Sigmoid colon (tissue), 7 donors: ENCODE results near the gene ASTL. TPM values are rescaled to one million over a fixed set of nuclear protein-coding genes. Genes with fewer than 3 reads are reported as not detected.

Source experiments
- DNase-seq: peaks from one replicate; pipeline ENCODE4 v3.0.0-alpha.2; 2019
- H3K27ac ChIP-seq, 4 donors: fragments of 200-600 bp; sonication (generic); one replicate each; pipeline ENCODE4 v1.5.1; 2016 to 2019; ENCODE audit warnings: mild to moderate bottlenecking in 1 of 4
- H3K27me3 ChIP-seq, 3 donors: fragments of 200-600 bp; sonication (generic); one replicate each; pipeline ENCODE4 v1.5.1; 2019; ENCODE audit warnings: mild to moderate bottlenecking in 1 of 3
- H3K36me3 ChIP-seq, 4 donors: fragments of 200-600 bp; sonication (generic); one replicate each; pipeline ENCODE4 v1.5.1; 2016 to 2019
- H3K4me1 ChIP-seq, 4 donors: fragments of 200-600 bp; sonication (generic); one replicate each; pipeline ENCODE4 v1.5.1; 2017 to 2019
- H3K4me3 ChIP-seq, 4 donors: fragments of 200-600 bp; sonication (generic); one replicate each; pipeline ENCODE4 v1.5.1; 2017 to 2019; ENCODE audit warnings: mild to moderate bottlenecking in 2 of 4, moderate library complexity in 1 of 4
- H3K9me3 ChIP-seq, 4 donors: fragments of 200-600 bp in 3 of 4; sonication (generic) in 3 of 4; one replicate each; pipeline versions ENCODE4 v1.5.1 to v1.6.1; 2013 to 2019
- EP300 ChIP-seq, 4 donors: sonication (generic); formaldehyde crosslinking; IDR thresholded peaks; one replicate each; pipeline ENCODE4 v1.6.1; 2017; ENCODE audit warnings: antibody characterized with exemption in 4 of 4
- POLR2A ChIP-seq, 2 donors: fragments of 450-650 bp; IDR thresholded peaks; one replicate each; pipeline ENCODE4 v1.6.1; 2016; ENCODE audit warnings: antibody characterized with exemption in 2 of 2, mild to moderate bottlenecking in 2 of 2, moderate library complexity in 2 of 2
- POLR2AphosphoS5 ChIP-seq, 4 donors: sonication (generic); formaldehyde crosslinking; IDR thresholded peaks; one replicate each; pipeline ENCODE4 v1.6.1; 2017; ENCODE audit warnings: antibody characterized with exemption in 4 of 4
- WGBS, 2 donors: extraction: QIAGEN DNeasy Blood & Tissue Kit; methylation state at CpG; one replicate each; pipeline ENCODE4 v1.1.7; 2013; 5-methylcytosine and 5-hydroxymethylcytosine counted together
- intact Hi-C: fragments of 100-400 bp; cut with DNase I; formaldehyde crosslinking; loops from one replicate; pipeline ENCODE4 v1.15.1; 2023
- polyA plus RNA-seq, 3 donors: library from polyadenylated mRNA; stranded (reverse); fragments of 200-250 nt; gene quantifications; one replicate each; pipeline ENCODE4 v1.2.3, GENCODE V29; 2013
- total RNA-seq, 4 donors: library from RNA; depleted of rRNA; stranded (reverse); fragments of >200 nt; gene quantifications; one replicate each; pipeline ENCODE4 v1.1.0, GENCODE V29; 2016
- TF ChIP-seq, protein P1 (sequence below), 4 experiments: fragments of 450-650 bp in 3 of 4; fragments of 200-600 bp in 1 of 4; IDR thresholded peaks; one replicate each; pipeline ENCODE4 v1.5.1; 2016 to 2019; ENCODE audit warnings: antibody characterized with exemption in 4 of 4, mild to moderate bottlenecking in 3 of 4, moderate library complexity in 2 of 4
- donor health status: healthy with polysubstance abuse.
- donor health status: Bipolar disorder and iron deficiency.
- donor health status: healthy.

The ASTL gene
- total and polyA plus RNA-seq, 7 donors = 0.36 TPM; not detected in 6

DNA sequence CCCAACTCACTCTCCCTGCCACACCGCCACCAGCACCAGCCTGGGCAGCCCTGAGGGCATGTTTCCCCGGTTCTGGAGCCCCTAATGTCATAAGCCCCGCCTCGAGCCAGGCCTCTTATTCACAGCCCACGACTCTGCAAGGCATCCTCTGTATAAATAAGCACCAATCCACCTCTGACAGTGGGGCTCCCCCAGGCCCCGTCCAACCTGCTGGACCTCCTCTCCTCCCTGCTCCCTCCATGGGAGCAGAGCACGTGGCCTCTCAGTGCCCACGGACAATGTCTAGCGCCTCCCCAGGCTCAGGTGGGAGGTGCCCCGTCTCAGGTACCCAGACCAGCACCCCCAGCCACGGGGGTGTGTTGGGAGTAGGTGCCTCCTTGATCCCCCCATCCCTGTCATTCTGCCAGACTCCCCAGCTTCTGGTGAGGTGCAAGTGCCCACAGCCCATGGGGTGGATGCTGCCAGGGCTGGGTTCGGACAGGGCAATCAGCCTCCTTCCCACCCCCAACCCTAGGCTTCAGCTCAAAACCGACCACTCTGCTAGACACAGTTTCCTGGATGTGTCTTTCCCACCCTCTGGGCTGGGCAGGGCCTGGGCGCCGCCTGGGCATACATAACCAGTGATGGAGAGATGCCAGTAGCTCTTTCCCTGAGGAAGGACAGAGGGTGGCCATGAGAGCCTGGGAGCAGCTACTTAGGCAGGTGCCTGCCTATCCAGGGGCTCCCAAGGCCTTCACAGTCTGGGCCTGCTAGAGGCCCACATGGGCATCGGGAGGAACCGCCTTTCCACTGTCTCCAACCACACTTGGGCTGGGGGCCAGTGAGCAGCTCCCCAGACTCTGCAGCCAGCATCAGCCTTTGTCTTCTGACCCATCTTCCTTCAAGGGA lies 20.4 kb downstream of the ASTL start:
- WGBS, 2 donors = 31 to 53% methylated on average over 17 of the region's 17 CpGs
- peak; percentile 61 for DNase-seq
- Histone ChIP-seq H3K4me3 (no peak overlapping the region), H3K27ac (no peak overlapping the region), H3K27me3 (peaks cover 25 to 55% (median 31%) of the 10 kb centered on the region in 3 donors), H3K36me3 (no peaks in the 10 kb centered on the region), H3K4me1 (peaks cover 0 to 18% (median 17%) of the 10 kb centered on the region in 4 donors), H3K9me3 (no peaks in the 10 kb centered on the region)
- intact Hi-C loops = loop anchor here (2.0 to 10.0 kb wide), 2 partner anchors 93 to 125 kb away; no protein-coding TSS in a partner anchor
- TF ChIP-seq POLR2A (IDR thresholded peaks at IDR 0.05) = no peak
- TF ChIP-seq POLR2AphosphoS5 (IDR thresholded peaks at IDR 0.05) = no peak
- TF ChIP-seq, protein P1, sequence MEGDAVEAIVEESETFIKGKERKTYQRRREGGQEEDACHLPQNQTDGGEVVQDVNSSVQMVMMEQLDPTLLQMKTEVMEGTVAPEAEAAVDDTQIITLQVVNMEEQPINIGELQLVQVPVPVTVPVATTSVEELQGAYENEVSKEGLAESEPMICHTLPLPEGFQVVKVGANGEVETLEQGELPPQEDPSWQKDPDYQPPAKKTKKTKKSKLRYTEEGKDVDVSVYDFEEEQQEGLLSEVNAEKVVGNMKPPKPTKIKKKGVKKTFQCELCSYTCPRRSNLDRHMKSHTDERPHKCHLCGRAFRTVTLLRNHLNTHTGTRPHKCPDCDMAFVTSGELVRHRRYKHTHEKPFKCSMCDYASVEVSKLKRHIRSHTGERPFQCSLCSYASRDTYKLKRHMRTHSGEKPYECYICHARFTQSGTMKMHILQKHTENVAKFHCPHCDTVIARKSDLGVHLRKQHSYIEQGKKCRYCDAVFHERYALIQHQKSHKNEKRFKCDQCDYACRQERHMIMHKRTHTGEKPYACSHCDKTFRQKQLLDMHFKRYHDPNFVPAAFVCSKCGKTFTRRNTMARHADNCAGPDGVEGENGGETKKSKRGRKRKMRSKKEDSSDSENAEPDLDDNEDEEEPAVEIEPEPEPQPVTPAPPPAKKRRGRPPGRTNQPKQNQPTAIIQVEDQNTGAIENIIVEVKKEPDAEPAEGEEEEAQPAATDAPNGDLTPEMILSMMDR (IDR thresholded peaks at IDR 0.05) = no peak
- no peak for TF ChIP-seq EP300 (IDR thresholded peaks at IDR 0.05)

DNA sequence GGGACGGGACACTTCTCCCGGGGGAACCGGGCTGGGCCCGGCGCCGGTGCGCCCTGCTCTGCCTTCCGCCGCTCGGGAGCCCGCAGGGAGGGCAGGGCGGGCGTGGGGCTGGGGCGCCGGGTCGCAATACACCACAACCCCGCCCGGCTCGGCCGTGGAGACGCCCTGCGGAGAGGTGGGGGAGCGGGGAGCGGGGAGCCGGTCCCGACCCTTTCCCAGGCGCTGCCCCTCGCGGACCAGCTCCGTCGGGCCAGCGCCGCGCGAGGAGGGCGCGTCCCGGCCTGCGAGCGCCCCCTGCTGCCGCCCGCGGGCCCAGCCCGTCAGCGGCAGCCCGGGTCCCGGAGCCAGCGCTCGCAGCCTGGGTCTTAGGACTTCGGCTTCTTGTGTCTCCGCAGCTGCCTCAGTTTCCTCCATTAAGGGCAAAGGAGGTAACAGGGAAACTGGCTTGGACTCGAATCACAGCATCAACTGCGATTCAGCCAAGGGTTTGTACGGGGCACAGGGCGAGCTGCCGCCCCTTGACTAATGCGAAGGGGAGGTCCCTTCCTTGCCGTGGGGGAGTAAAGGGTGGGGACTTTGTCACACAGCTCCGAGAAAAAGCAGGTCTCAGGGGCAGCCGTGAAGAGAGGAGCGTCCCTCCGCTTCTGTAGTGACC lies 21.3 kb downstream of the ASTL start:
- Histone ChIP-seq H3K36me3 (no peaks in the 10 kb centered on the region), H3K9me3 (no peaks in the 10 kb centered on the region), H3K4me1 (peaks cover 0 to 18% (median 17%) of the 10 kb centered on the region in 4 donors), H3K27ac (peak overlapping the region in 3 of 4 donors; percentile 7 to 51 (median 20)), H3K4me3 (peak overlapping the region; percentile 3 to 59 (median 50)), H3K27me3 (peaks cover 25 to 55% (median 31%) of the 10 kb centered on the region in 3 donors)
- no peak for DNase-seq
- intact Hi-C loops = loop anchor here (2.0 to 10.0 kb wide), 2 partner anchors 92 to 124 kb away; no protein-coding TSS in a partner anchor
- 1% methylated on average over 62 of the region's 62 CpGs for WGBS, 2 donors
- TF ChIP-seq, protein P1 (IDR thresholded peaks at IDR 0.05) = peak in 2 of 4 experiments; percentile 22 to 81
- no peak for TF ChIP-seq POLR2AphosphoS5 (IDR thresholded peaks at IDR 0.05)

DNA sequence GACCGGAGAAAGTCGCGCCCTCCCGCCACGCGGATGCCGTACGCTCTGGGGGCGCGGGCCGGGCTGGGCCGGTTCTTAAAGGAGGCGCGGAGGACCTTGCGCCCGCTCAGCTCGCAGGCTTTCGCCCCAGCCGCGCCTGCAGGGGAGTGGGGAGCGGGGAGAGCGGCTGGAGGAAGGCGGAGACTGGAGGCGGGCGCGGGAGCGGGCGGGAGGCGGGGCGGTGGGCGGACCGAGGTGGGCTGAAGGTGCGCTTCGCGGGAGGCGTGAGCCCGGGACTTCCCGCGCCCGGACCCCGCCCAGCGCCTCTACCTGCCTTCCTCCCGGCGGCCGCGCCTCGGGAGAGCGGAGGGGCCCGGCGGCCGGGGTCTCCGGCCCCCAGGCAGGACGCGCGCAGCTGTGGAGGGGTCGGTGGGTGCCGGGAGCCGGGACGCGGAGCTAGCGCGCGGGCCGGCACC lies 21.9 kb downstream of the ASTL start, which contains the start of gene ADRA2B:
ADRA2B (minus strand) TSS at position 148 of the 455 bp plus-strand sequence. CDS start 422 bp downstream, outside the sequence.
- intact Hi-C loops = loop anchor here (2.0 to 10.0 kb wide), 2 partner anchors 92 to 124 kb away; no protein-coding TSS in a partner anchor
- Histone ChIP-seq H3K9me3 (no peaks in the 10 kb centered on the region), H3K4me1 (peaks cover 0 to 18% (median 17%) of the 10 kb centered on the region in 4 donors), H3K36me3 (no peaks in the 10 kb centered on the region), H3K27ac (peak within 1 kb of the TSS in 3 of 4 donors; percentile 7 to 51 (median 20)), H3K4me3 (peak within 1 kb of the TSS; percentile 3 to 59 (median 50)), H3K27me3 (peaks cover 25 to 52% (median 31%) of the 10 kb centered on the region in 3 donors)
- peak; percentile 60 for DNase-seq
- WGBS, 2 donors = 0 to 1% methylated on average over 64 of the region's 64 CpGs
- TF ChIP-seq, protein P1 (IDR thresholded peaks at IDR 0.05) = no peak
- no peak for TF ChIP-seq POLR2A (IDR thresholded peaks at IDR 0.05)
- peak in 1 of 4 donors; percentile 38 for TF ChIP-seq POLR2AphosphoS5 (IDR thresholded peaks at IDR 0.05)
- TF ChIP-seq EP300 (IDR thresholded peaks at IDR 0.05) = no peak

DNA sequence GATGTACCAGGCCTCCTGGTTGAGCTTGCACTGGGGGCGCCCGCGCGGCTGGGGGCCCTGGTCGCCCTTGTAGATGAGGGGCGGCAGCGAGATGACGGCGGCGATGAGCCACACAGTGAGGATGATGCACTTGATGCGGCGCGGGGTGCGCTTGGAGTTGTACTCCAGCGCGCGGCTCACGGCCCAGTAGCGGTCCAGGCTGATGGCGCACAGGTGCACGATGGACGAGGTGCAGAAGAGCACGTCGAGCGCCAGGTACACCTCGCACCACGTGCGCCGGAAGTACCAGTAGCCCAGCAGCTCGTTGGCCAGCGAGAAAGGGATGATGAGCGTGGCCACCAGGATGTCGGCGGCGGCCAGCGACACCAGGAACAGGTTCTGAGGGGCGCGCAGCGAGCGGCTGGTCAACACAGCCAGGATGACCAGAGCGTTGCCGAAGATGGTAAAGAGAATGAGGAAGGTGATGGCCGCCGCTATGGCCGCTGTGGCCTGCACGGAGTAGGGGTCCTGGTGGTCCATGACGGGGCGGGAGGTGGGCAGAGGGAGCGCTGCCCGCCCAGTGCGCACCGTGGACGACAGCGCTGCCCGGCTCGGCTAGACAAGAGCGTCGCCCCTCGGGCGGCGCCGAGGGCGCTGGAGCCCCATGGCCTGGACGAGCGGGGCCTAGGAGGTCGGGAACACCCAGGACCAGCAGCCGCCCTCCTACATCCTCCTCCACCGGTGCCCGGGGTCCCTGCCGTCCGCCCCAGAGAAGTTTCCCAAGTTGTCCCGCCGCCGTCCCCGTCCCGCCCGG lies 22.5 kb downstream of the ASTL start:
- TF ChIP-seq, protein P1 (IDR thresholded peaks at IDR 0.05) = no peak
- no peak for TF ChIP-seq POLR2A (IDR thresholded peaks at IDR 0.05)
- TF ChIP-seq POLR2AphosphoS5 (IDR thresholded peaks at IDR 0.05) = no peak
- no peak for TF ChIP-seq EP300 (IDR thresholded peaks at IDR 0.05)
- WGBS, 2 donors = 47 to 67% methylated on average over 77 of the region's 77 CpGs
- intact Hi-C loops = loop anchor here (2.0 to 10.0 kb wide), 2 partner anchors 91 to 123 kb away; no protein-coding TSS in a partner anchor
- no peak for DNase-seq
- Histone ChIP-seq H3K4me1 (peaks cover 0 to 18% (median 17%) of the 10 kb centered on the region in 4 donors), H3K9me3 (no peaks in the 10 kb centered on the region), H3K27me3 (peaks cover 25 to 46% (median 31%) of the 10 kb centered on the region in 3 donors), H3K27ac (no peak overlapping the region), H3K4me3 (peak overlapping the region; percentile 3 to 59 (median 50)), H3K36me3 (no peaks in the 10 kb centered on the region)
